ENCODE data around the gene IFI27L2.

IFI27L2 gene

GRCh38 chr14:94152676-94153075, 23.3 kb upstream of the IFI27L2 start:
- no peak for DNase-seq (ENCODE audit: low read depth)

- DNase-seq (ENCODE audit: low read depth): no peak
These were observed 16.6 kb upstream of the IFI27L2 start for GRCh38 chr14:94145902-94146527.

GRCh38 chr14:94144765-94145164, 15.4 kb upstream of the IFI27L2 start:
- DNase-seq (ENCODE audit: low read depth): no peak

- no peak for DNase-seq (ENCODE audit: low read depth)
These were observed 14.3 kb upstream of the IFI27L2 start for GRCh38 chr14:94143711-94144110.

GRCh38 chr14:94143239-94143638, 13.8 kb upstream of the IFI27L2 start:
- no peak for DNase-seq (ENCODE audit: low read depth)

- DNase-seq (ENCODE audit: low read depth): no peak
These were observed 13.4 kb upstream of the IFI27L2 start for GRCh38 chr14:94142836-94143235.

GRCh38 chr14:94142247-94142646, 12.8 kb upstream of the IFI27L2 start:
- DNase-seq (ENCODE audit: low read depth): no peak

- DNase-seq (ENCODE audit: low read depth): no peak
These were observed 10.0 kb upstream of the IFI27L2 start for GRCh38 chr14:94139421-94139820.

GRCh38 chr14:94139006-94139405, 9.6 kb upstream of the IFI27L2 start:
- DNase-seq (ENCODE audit: low read depth): no peak

- DNase-seq (ENCODE audit: low read depth): no peak
These were observed 8.8 kb upstream of the IFI27L2 start for GRCh38 chr14:94138251-94138650.

- DNase-seq (ENCODE audit: low read depth): peak; percentile 82
These were observed 7.3 kb upstream of the IFI27L2 start for GRCh38 chr14:94136575-94137331.

- no peak for DNase-seq (ENCODE audit: low read depth)
These were observed 6.1 kb upstream of the IFI27L2 start for GRCh38 chr14:94135476-94135875.

GRCh38 chr14:94132285-94132887, 3.0 kb upstream of the IFI27L2 start:
- DNase-seq (ENCODE audit: low read depth): peak; percentile 34

- DNase-seq (ENCODE audit: low read depth): no peak
These were observed 482 bp upstream of the IFI27L2 start for GRCh38 chr14:94129758-94130414.

GRCh38 chr14:94128216-94128839, 1.1 kb downstream of the IFI27L2 start:
- no peak for DNase-seq (ENCODE audit: low read depth)

- no peak for DNase-seq (ENCODE audit: low read depth)
These were observed 2.1 kb downstream of the IFI27L2 start for GRCh38 chr14:94127330-94127729.

- no peak for DNase-seq (ENCODE audit: low read depth)
These were observed 2.6 kb downstream of the IFI27L2 start for GRCh38 chr14:94126800-94127199.

GRCh38 chr14:94126419-94126677, 3.1 kb downstream of the IFI27L2 start:
- no peak for DNase-seq (ENCODE audit: low read depth)

- DNase-seq (ENCODE audit: low read depth): no peak
These were observed 3.6 kb downstream of the IFI27L2 start for GRCh38 chr14:94125659-94126418.

GRCh38 chr14:94124582-94125377, 4.6 kb downstream of the IFI27L2 start:
- no peak for DNase-seq (ENCODE audit: low read depth)

- DNase-seq (ENCODE audit: low read depth): no peak
These were observed 5.5 kb downstream of the IFI27L2 start for GRCh38 chr14:94123868-94124267.

Data from stimulated activated CD8-positive, alpha-beta memory T cell treated with anti-CD3 and anti-CD28 coated beads, Interleukin-15, amount 100 ng/mL, for 1 hour (primary cell).